ENCODE results near the gene C19orf33. TPM values are rescaled to one million over a fixed set of nuclear protein-coding genes. Genes with fewer than 3 reads are reported as not detected.
A peak's percentile ranks its signal among the peaks of the same experiment; 100 is the strongest.

C19orf33 gene
- total and polyA plus RNA-seq, 2 donors, result 4.9 to 93.6 TPM

GRCh38 chr19:38288123-38288855, 15.8 kb upstream of the C19orf33 start:
- WGBS, result 96% methylated on average over 16 of the region's 16 CpGs
- no peak overlapping the region for H3K27ac ChIP-seq (ENCODE audit: low read depth in 1 of 2, low read length in 1 of 2)
- peaks cover 17 to 25% of the 10 kb centered on the region in 2 donors for H3K36me3 ChIP-seq (ENCODE audit: control insufficient read depth in 2 of 2, insufficient read depth in 2 of 2, low read length in 1 of 2)

GRCh38 chr19:38289955-38290354, 14.1 kb upstream of the C19orf33 start:
- Histone ChIP-seq H3K27me3 (ENCODE audit: control insufficient read depth in 2 of 2, insufficient read depth in 1 of 2, low read length in 1 of 2) (no peaks in the 10 kb centered on the region), H3K9me3 (ENCODE audit: control insufficient read depth in 2 of 2, insufficient read depth in 1 of 2, low read length in 1 of 2) (no peaks in the 10 kb centered on the region), H3K27ac (ENCODE audit: low read depth in 1 of 2, low read length in 1 of 2) (no peak overlapping the region), H3K36me3 (ENCODE audit: control insufficient read depth in 2 of 2, insufficient read depth in 2 of 2, low read length in 1 of 2) (peaks cover 17 to 25% of the 10 kb centered on the region in 2 donors), H3K4me3 (ENCODE audit: low read length in 2 of 2) (no peak overlapping the region), H3K4me1 (ENCODE audit: control insufficient read depth in 2 of 2, insufficient read depth in 2 of 2, low read length in 2 of 2) (no peaks in the 10 kb centered on the region)
- DNase-seq (ENCODE audit: low read depth in 6 of 9, low spot score in 9 of 9), result no peak
- WGBS, result 99% methylated on average over 15 of the region's 15 CpGs

More at GRCh38 chr19:38288123-38288855, 15.8 kb upstream of the C19orf33 start:
- Histone ChIP-seq H3K27me3 (ENCODE audit: control insufficient read depth in 2 of 2, insufficient read depth in 1 of 2, low read length in 1 of 2) (no peaks in the 10 kb centered on the region), H3K9me3 (ENCODE audit: control insufficient read depth in 2 of 2, insufficient read depth in 1 of 2, low read length in 1 of 2) (no peaks in the 10 kb centered on the region), H3K4me3 (ENCODE audit: low read length in 2 of 2) (no peak overlapping the region), H3K4me1 (ENCODE audit: control insufficient read depth in 2 of 2, insufficient read depth in 2 of 2, low read length in 2 of 2) (no peaks in the 10 kb centered on the region)
- DNase-seq (ENCODE audit: low read depth in 6 of 9, low spot score in 9 of 9), result no peak

- no peak overlapping the region for H3K4me3 ChIP-seq (ENCODE audit: low read length in 2 of 2)
- no peak overlapping the region for H3K27ac ChIP-seq (ENCODE audit: low read depth in 1 of 2, low read length in 1 of 2)
- H3K36me3 ChIP-seq (ENCODE audit: control insufficient read depth in 2 of 2, insufficient read depth in 2 of 2, low read length in 1 of 2), result peaks cover 17 to 23% of the 10 kb centered on the region in 2 donors
- no peaks in the 10 kb centered on the region for H3K27me3 ChIP-seq (ENCODE audit: control insufficient read depth in 2 of 2, insufficient read depth in 1 of 2, low read length in 1 of 2)
- 96% methylated on average over 13 of the region's 13 CpGs for WGBS
- DNase-seq (ENCODE audit: low read depth in 6 of 9, low spot score in 9 of 9), result no peak
- H3K4me1 ChIP-seq (ENCODE audit: control insufficient read depth in 2 of 2, insufficient read depth in 2 of 2, low read length in 2 of 2), result peaks cover 0 to 2% of the 10 kb centered on the region in 2 donors
- no peaks in the 10 kb centered on the region for H3K9me3 ChIP-seq (ENCODE audit: control insufficient read depth in 2 of 2, insufficient read depth in 1 of 2, low read length in 1 of 2)
These were observed 13.4 kb upstream of the C19orf33 start for GRCh38 chr19:38290631-38291147.

DNA sequence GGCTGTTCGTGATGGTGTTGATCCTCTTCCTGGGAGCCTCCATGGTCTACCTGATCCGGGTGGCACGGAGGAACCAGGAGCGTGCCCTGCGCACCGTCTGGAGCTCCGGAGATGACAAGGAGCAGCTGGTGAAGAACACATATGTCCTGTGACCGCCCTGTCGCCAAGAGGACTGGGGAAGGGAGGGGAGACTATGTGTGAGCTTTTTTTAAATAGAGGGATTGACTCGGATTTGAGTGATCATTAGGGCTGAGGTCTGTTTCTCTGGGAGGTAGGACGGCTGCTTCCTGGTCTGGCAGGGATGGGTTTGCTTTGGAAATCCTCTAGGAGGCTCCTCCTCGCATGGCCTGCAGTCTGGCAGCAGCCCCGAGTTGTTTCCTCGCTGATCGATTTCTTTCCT, 12.2 kb upstream of the C19orf33 start:
- DNase-seq (ENCODE audit: low read depth in 6 of 9, low spot score in 9 of 9), result no peak
- H3K27ac ChIP-seq (ENCODE audit: low read depth in 1 of 2, low read length in 1 of 2), result no peak overlapping the region
- H3K27me3 ChIP-seq (ENCODE audit: control insufficient read depth in 2 of 2, insufficient read depth in 1 of 2, low read length in 1 of 2), result no peaks in the 10 kb centered on the region
- H3K36me3 ChIP-seq (ENCODE audit: control insufficient read depth in 2 of 2, insufficient read depth in 2 of 2, low read length in 1 of 2), result peaks cover 17 to 23% of the 10 kb centered on the region in 2 donors
- no peak overlapping the region for H3K4me3 ChIP-seq (ENCODE audit: low read length in 2 of 2)
- H3K4me1 ChIP-seq (ENCODE audit: control insufficient read depth in 2 of 2, insufficient read depth in 2 of 2, low read length in 2 of 2), result peaks cover 0 to 3% of the 10 kb centered on the region in 2 donors
- no peaks in the 10 kb centered on the region for H3K9me3 ChIP-seq (ENCODE audit: control insufficient read depth in 2 of 2, insufficient read depth in 1 of 2, low read length in 1 of 2)
- 95% methylated on average over 15 of the region's 15 CpGs for WGBS

DNA sequence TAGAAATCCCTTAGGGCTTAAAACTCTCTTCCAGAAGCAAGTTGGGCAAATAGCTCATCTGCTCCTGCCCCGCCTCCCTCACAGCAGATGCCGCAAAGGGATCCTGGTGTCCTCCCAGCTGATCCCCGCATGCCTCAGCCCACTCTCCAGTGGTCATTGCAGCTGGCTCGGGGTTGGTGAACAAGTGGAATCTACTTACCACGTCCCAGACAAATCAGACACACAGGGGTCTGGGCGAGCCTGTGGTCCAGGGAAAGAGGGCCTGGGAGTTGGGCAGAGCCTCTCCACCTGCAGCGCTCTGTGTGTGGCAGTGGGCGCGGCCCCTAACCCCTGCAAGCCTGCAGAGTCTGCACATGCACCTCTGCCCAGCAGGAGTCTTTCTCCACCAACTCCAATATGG, 10.8 kb upstream of the C19orf33 start:
- H3K9me3 ChIP-seq (ENCODE audit: control insufficient read depth in 2 of 2, insufficient read depth in 1 of 2, low read length in 1 of 2), result no peaks in the 10 kb centered on the region
- 97% methylated on average over 9 of the region's 9 CpGs for WGBS
- H3K4me3 ChIP-seq (ENCODE audit: low read length in 2 of 2), result no peak overlapping the region
- H3K36me3 ChIP-seq (ENCODE audit: control insufficient read depth in 2 of 2, insufficient read depth in 2 of 2, low read length in 1 of 2), result peaks cover 17 to 23% of the 10 kb centered on the region in 2 donors
- peaks cover 0 to 3% of the 10 kb centered on the region in 2 donors for H3K4me1 ChIP-seq (ENCODE audit: control insufficient read depth in 2 of 2, insufficient read depth in 2 of 2, low read length in 2 of 2)
- DNase-seq (ENCODE audit: low read depth in 6 of 9, low spot score in 9 of 9), result no peak
- no peaks in the 10 kb centered on the region for H3K27me3 ChIP-seq (ENCODE audit: control insufficient read depth in 2 of 2, insufficient read depth in 1 of 2, low read length in 1 of 2)
- H3K27ac ChIP-seq (ENCODE audit: low read depth in 1 of 2, low read length in 1 of 2), result no peak overlapping the region

- Histone ChIP-seq H3K27ac (ENCODE audit: low read depth in 1 of 2, low read length in 1 of 2) (no peak overlapping the region), H3K36me3 (ENCODE audit: control insufficient read depth in 2 of 2, insufficient read depth in 2 of 2, low read length in 1 of 2) (peaks cover 17 to 18% of the 10 kb centered on the region in 2 donors), H3K4me1 (ENCODE audit: control insufficient read depth in 2 of 2, insufficient read depth in 2 of 2, low read length in 2 of 2) (peaks cover 0 to 3% of the 10 kb centered on the region in 2 donors), H3K4me3 (ENCODE audit: low read length in 2 of 2) (no peak overlapping the region), H3K27me3 (ENCODE audit: control insufficient read depth in 2 of 2, insufficient read depth in 1 of 2, low read length in 1 of 2) (no peaks in the 10 kb centered on the region), H3K9me3 (ENCODE audit: control insufficient read depth in 2 of 2, insufficient read depth in 1 of 2, low read length in 1 of 2) (no peaks in the 10 kb centered on the region)
- 95% methylated on average over 8 of the region's 8 CpGs for WGBS
- no peak for DNase-seq (ENCODE audit: low read depth in 6 of 9, low spot score in 9 of 9)
These were observed 10.0 kb upstream of the C19orf33 start for GRCh38 chr19:38294090-38294489.

GRCh38 chr19:38298821-38299680, 5.0 kb upstream of the C19orf33 start:
- whole genome bisulfite sequencing, result 96% methylated on average over 11 of the region's 11 CpGs
- no peaks in the 10 kb centered on the region for H3K27me3 ChIP-seq (ENCODE audit: control insufficient read depth in 2 of 2, insufficient read depth in 1 of 2, low read length in 1 of 2)
- DNase-seq (ENCODE audit: low read depth in 6 of 9, low spot score in 9 of 9), result no peak
- H3K9me3 ChIP-seq (ENCODE audit: control insufficient read depth in 2 of 2, insufficient read depth in 1 of 2, low read length in 1 of 2), result no peaks in the 10 kb centered on the region
- peaks cover 0 to 3% of the 10 kb centered on the region in 2 donors for H3K4me1 ChIP-seq (ENCODE audit: control insufficient read depth in 2 of 2, insufficient read depth in 2 of 2, low read length in 2 of 2)
- no peaks in the 10 kb centered on the region for H3K36me3 ChIP-seq (ENCODE audit: control insufficient read depth in 2 of 2, insufficient read depth in 2 of 2, low read length in 1 of 2)
- H3K27ac ChIP-seq (ENCODE audit: low read depth in 1 of 2, low read length in 1 of 2), result no peak overlapping the region
- no peak overlapping the region for H3K4me3 ChIP-seq (ENCODE audit: low read length in 2 of 2)

- Histone ChIP-seq H3K27ac (ENCODE audit: low read depth in 1 of 2, low read length in 1 of 2) (peak overlapping the region in 1 of 2 donors; percentile 25), H3K4me1 (ENCODE audit: control insufficient read depth in 2 of 2, insufficient read depth in 2 of 2, low read length in 2 of 2) (no peaks in the 10 kb centered on the region), H3K9me3 (ENCODE audit: control insufficient read depth in 2 of 2, insufficient read depth in 1 of 2, low read length in 1 of 2) (no peaks in the 10 kb centered on the region), H3K4me3 (ENCODE audit: low read length in 2 of 2) (no peak overlapping the region), H3K27me3 (ENCODE audit: control insufficient read depth in 2 of 2, insufficient read depth in 1 of 2, low read length in 1 of 2) (no peaks in the 10 kb centered on the region), H3K36me3 (ENCODE audit: control insufficient read depth in 2 of 2, insufficient read depth in 2 of 2, low read length in 1 of 2) (peaks cover 4 to 39% of the 10 kb centered on the region in 2 donors)
- 89% methylated on average over 27 of the region's 27 CpGs for WGBS
- no peak for DNase-seq (ENCODE audit: low read depth in 6 of 9, low spot score in 9 of 9)
These were observed 358 bp downstream of the C19orf33 start for GRCh38 chr19:38304352-38304865.

Data from thymus (tissue), 11 donors.